B cell (primary cell): ENCODE measurements around the gene CPNE4. TPM values are rescaled to one million over a fixed set of nuclear protein-coding genes. Genes with fewer than 3 reads are reported as not detected.

Experiments used
- ATAC-seq: fragments of 200-7000 bp; cut with Tn5 transposase; one replicate; pipeline ENCODE4 v1.10.0; 2021; ENCODE audit warnings: low read depth, mild to moderate bottlenecking, moderate number of reproducible peaks, moderate library complexity
- CTCF ChIA-PET: fragments of 350-600 bp; sonication (Branson Sonifier 250); formaldehyde crosslinking; loops from one replicate; lab custom pipeline; 2021; ENCODE audit warnings: antibody characterized with exemption, inconsistent platforms; lab: Charles Lee
- POLR2A ChIA-PET: fragments of 350-600 bp; sonication (Branson Sonifier 250); formaldehyde crosslinking; loops from one replicate; lab custom pipeline; 2021; ENCODE audit warnings: antibody characterized with exemption; lab: Charles Lee
- DNase-seq: peaks from one replicate; pipeline ENCODE4 v3.0.0; 2013
- H2AFZ ChIP-seq: 2 replicates; pipeline ENCODE4 v1.6.1; 2012; ENCODE audit warnings: mild to moderate bottlenecking, low read depth, low read length; ENCODE audit not compliant: insufficient read depth, poor library complexity, severe bottlenecking
- H3K27ac ChIP-seq, 2 donors: 1 replicate in 1 of 2; 2 replicates in 1 of 2; pipeline ENCODE4 v1.5.1; 2012 to 2013; ENCODE audit warnings: low read length in 2 of 2, mild to moderate bottlenecking in 2 of 2, moderate library complexity in 1 of 2
- H3K27me3 ChIP-seq, 4 experiments: fragments of 200-600 bp in 1 of 4; sonication (generic) in 1 of 4; replicated peaks in 1 of 4; 1 replicate in 2 of 4; 2 replicates in 2 of 4; pipeline versions ENCODE4 v1.6.1 to v1.7.0; 2013 to 2016; ENCODE audit warnings: low read length in 3 of 4, mild to moderate bottlenecking in 2 of 4, mixed read lengths in 1 of 4, moderate library complexity in 1 of 4; ENCODE audit not compliant: insufficient read depth in 4 of 4, control insufficient read depth in 3 of 4; ENCODE audit errors: control extremely low read depth in 1 of 4
- H3K36me3 ChIP-seq, 2 experiments: replicated peaks in 1 of 2; 1 replicate in 1 of 2; 2 replicates in 1 of 2; pipeline versions ENCODE4 v1.6.1 to v1.7.1; 2013; ENCODE audit warnings: low read length in 1 of 2; ENCODE audit not compliant: insufficient read depth in 2 of 2, control insufficient read depth in 1 of 2; ENCODE audit errors: control extremely low read depth in 1 of 2, extremely low read depth in 1 of 2
- H3K4me1 ChIP-seq, 2 donors: fragments of 200-600 bp in 1 of 2; sonication (generic) in 1 of 2; 1 replicate in 1 of 2; 2 replicates in 1 of 2; pipeline versions ENCODE4 v1.5.1 to v1.6.1; 2013 to 2017; ENCODE audit warnings: low read length in 2 of 2; ENCODE audit not compliant: control insufficient read depth in 2 of 2, insufficient read depth in 2 of 2
- H3K4me2 ChIP-seq: replicated peaks from 2 replicates; pipeline ENCODE3; 2012; ENCODE audit warnings: mild to moderate bottlenecking, low read depth, low read length; ENCODE audit not compliant: poor library complexity, severe bottlenecking
- H3K4me3 ChIP-seq, 5 experiments: fragments of 200-600 bp in 1 of 5; sonication (generic) in 1 of 5; 1 replicate in 3 of 5; 2 replicates in 2 of 5; pipeline versions ENCODE4 v1.5.1 to v1.7.0; 2011 to 2016; ENCODE audit warnings: low read length in 4 of 5, mild to moderate bottlenecking in 4 of 5, low read depth in 2 of 5, control low read depth in 1 of 5, moderate library complexity in 1 of 5; ENCODE audit not compliant: insufficient read depth in 1 of 5; ENCODE audit errors: control extremely low read depth in 1 of 5, extremely low read depth in 1 of 5
- H3K79me2 ChIP-seq: fragments of 200-600 bp; sonication (generic); one replicate; pipeline ENCODE4 v1.6.0; 2016; ENCODE audit warnings: low read length; ENCODE audit not compliant: control insufficient read depth, insufficient read depth
- H3K9ac ChIP-seq: fragments of 200-600 bp; sonication (generic); 2 replicates; pipeline ENCODE4 v1.6.1; 2017; ENCODE audit warnings: mild to moderate bottlenecking, low read length, moderate library complexity
- H3K9me3 ChIP-seq, 3 donors: one replicate each; pipeline versions ENCODE4 v1.6.1 to v1.7.1; 2013; ENCODE audit warnings: low read length in 2 of 3; ENCODE audit not compliant: control insufficient read depth in 2 of 3, insufficient read depth in 1 of 3; ENCODE audit errors: control extremely low read depth in 1 of 3
- H4K20me1 ChIP-seq: 2 replicates; pipeline ENCODE4 v1.6.0; 2012; ENCODE audit warnings: mild to moderate bottlenecking, low read length; ENCODE audit not compliant: insufficient read depth, control insufficient read depth, poor library complexity, severe bottlenecking
- H3K27ac Mint-ChIP-seq: one replicate; pipeline ENCODE4 v1.8.0; 2021; ENCODE audit warnings: mixed read lengths
- H3K27me3 Mint-ChIP-seq: one replicate; pipeline ENCODE4 v1.8.0; 2021; ENCODE audit warnings: mixed read lengths
- H3K4me1 Mint-ChIP-seq: one replicate; pipeline ENCODE4 v1.8.0; 2021; ENCODE audit warnings: mixed read lengths
- H3K4me3 Mint-ChIP-seq: one replicate; pipeline ENCODE4 v1.8.0; 2021; ENCODE audit warnings: mixed read lengths
- H3K9me3 Mint-ChIP-seq: one replicate; pipeline ENCODE4 v1.8.0; 2022; ENCODE audit warnings: mixed read lengths; ENCODE audit not compliant: insufficient read depth
- CTCF ChIP-seq: fragments of 200-600 bp; IDR thresholded peaks from one replicate; pipeline ENCODE4 v1.8.0; 2022; ENCODE audit warnings: antibody characterized with exemption, mild to moderate bottlenecking
- EZH2 ChIP-seq: IDR thresholded peaks from 2 replicates; pipeline ENCODE4 v1.6.1; 2012; ENCODE audit warnings: borderline replicate concordance, low read depth, mild to moderate bottlenecking, moderate library complexity, low read length; ENCODE audit not compliant: insufficient read depth, poor library complexity, severe bottlenecking
- WGBS: methylation state at CpG from one replicate; pipeline ENCODE4 v1.1.5; 2013; ENCODE audit warnings: missing lambda C conversion rate; ENCODE audit not compliant: insufficient coverage; 5-methylcytosine and 5-hydroxymethylcytosine counted together
- intact Hi-C: fragments of 100-400 bp; cut with micrococcal nuclease; formaldehyde crosslinking; loops from one replicate; pipeline ENCODE4 v1.10.0; 2022
- polyA plus RNA-seq: library from polyadenylated mRNA; depleted of rRNA; stranded (reverse); fragments of >200 nt; gene quantifications from 2 replicates; pipeline ENCODE4 v1.2.3, GENCODE V29; 2012
- total RNA-seq, 2 donors: library from RNA; stranded (reverse); fragments of 120-200 nt in 1 of 2; gene quantifications; 1 replicate in 1 of 2; 2 replicates in 1 of 2; pipeline versions ENCODE4 v1.2.3 to v1.2.4, GENCODE V29; 2013 to 2022

Gene CPNE4
- total and polyA plus RNA-seq, 2 donors (not counting 1 experiment from before 2014, with no cell fraction given) = not detected

GRCh38 chr3:131591394-131592014 is 443.3 kb downstream of the CPNE4 start:
- Mint-ChIP-seq H3K27ac (no peak overlapping the region), H3K9me3 (no peaks in the 10 kb centered on the region), H3K4me3 (no peak overlapping the region), H3K27me3 (peaks cover 13% of the 10 kb centered on the region), H3K4me1 (no peaks in the 10 kb centered on the region)
- TF ChIP-seq EZH2 = no peak
- TF ChIP-seq CTCF = no peak
- no peaks in the 10 kb centered on the region for H3K36me3 ChIP-seq
- no peaks in the 10 kb centered on the region for H3K4me1 ChIP-seq
- POLR2A ChIA-PET = no interaction called here
- ATAC-seq = no peak
- DNase-seq = no peak
- H3K27ac ChIP-seq = no peak overlapping the region
- no peaks in the 10 kb centered on the region for H3K9me3 ChIP-seq
- intact Hi-C loops = no loop called here
- H3K4me3 ChIP-seq = no peak overlapping the region
- no peak overlapping the region for H3K4me2 ChIP-seq
- no CpG with 5 or more reads among the region's 1 CpG for WGBS
- no peaks in the 10 kb centered on the region for H4K20me1 ChIP-seq
- peaks cover 0 to 5% (median 0%) of the 10 kb centered on the region in 4 experiments for H3K27me3 ChIP-seq
- H3K79me2 ChIP-seq = no peaks in the 10 kb centered on the region
- H3K9ac ChIP-seq = no peak overlapping the region
- CTCF ChIA-PET = no interaction called here
- H2AFZ ChIP-seq = no peak overlapping the region

DNA sequence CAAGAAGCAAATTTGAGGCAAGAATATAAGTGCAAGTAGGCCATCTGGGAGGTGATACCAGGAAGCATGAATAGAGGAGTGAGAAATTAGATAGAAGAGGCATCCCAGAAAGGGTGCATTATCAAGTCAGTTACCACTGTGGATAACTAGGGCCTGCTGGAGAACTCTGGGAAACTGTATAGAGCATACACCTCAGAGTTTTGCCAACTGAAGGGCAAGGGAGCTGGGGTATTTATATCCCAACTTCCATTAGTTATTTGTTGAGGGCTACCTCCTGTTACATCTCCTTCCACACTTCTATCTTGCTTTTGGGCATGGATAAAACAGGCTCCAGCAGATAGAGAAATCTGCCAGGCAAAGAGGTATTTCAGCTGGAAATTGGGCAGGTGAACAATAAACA is 448.5 kb downstream of the CPNE4 start:
- Histone ChIP-seq H2AFZ (no peak overlapping the region), H3K27me3 (peaks cover 0 to 3% (median 0%) of the 10 kb centered on the region in 4 experiments), H4K20me1 (no peaks in the 10 kb centered on the region), H3K4me1 (no peaks in the 10 kb centered on the region), H3K4me2 (no peak overlapping the region), H3K79me2 (no peaks in the 10 kb centered on the region), H3K27ac (no peak overlapping the region), H3K9me3 (no peaks in the 10 kb centered on the region), H3K36me3 (no peaks in the 10 kb centered on the region), H3K4me3 (no peak overlapping the region), H3K9ac (no peak overlapping the region)
- peaks cover 14% of the 10 kb centered on the region for H3K27me3 Mint-ChIP-seq
- no peaks in the 10 kb centered on the region for H3K4me1 Mint-ChIP-seq
- ATAC-seq = no peak
- CTCF ChIA-PET = no interaction called here
- intact Hi-C loops = no loop called here
- H3K9me3 Mint-ChIP-seq = no peaks in the 10 kb centered on the region
- no peak overlapping the region for H3K27ac Mint-ChIP-seq
- no peak for TF ChIP-seq CTCF
- no peak for TF ChIP-seq EZH2
- no peak overlapping the region for H3K4me3 Mint-ChIP-seq
- POLR2A ChIA-PET = no interaction called here
- no peak for DNase-seq
